NCI-H2107 treated with DMSO at 0.1 percent for 48 hours (cell line): ENCODE results near the gene DUSP9.
"Not testable (repeated sequence)": the region's sequence is repeated elsewhere in the genome, so short reads cannot be mapped to it uniquely, and the experiment has no call there.

Experiments used
- DNase-seq: peaks from one replicate; lab custom pipeline; 2025; ENCODE audit not compliant: unreplicated experiment; lab: John Stamatoyannopoulos, UW

DUSP9 gene, protein sequence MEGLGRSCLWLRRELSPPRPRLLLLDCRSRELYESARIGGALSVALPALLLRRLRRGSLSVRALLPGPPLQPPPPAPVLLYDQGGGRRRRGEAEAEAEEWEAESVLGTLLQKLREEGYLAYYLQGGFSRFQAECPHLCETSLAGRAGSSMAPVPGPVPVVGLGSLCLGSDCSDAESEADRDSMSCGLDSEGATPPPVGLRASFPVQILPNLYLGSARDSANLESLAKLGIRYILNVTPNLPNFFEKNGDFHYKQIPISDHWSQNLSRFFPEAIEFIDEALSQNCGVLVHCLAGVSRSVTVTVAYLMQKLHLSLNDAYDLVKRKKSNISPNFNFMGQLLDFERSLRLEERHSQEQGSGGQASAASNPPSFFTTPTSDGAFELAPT

DNA sequence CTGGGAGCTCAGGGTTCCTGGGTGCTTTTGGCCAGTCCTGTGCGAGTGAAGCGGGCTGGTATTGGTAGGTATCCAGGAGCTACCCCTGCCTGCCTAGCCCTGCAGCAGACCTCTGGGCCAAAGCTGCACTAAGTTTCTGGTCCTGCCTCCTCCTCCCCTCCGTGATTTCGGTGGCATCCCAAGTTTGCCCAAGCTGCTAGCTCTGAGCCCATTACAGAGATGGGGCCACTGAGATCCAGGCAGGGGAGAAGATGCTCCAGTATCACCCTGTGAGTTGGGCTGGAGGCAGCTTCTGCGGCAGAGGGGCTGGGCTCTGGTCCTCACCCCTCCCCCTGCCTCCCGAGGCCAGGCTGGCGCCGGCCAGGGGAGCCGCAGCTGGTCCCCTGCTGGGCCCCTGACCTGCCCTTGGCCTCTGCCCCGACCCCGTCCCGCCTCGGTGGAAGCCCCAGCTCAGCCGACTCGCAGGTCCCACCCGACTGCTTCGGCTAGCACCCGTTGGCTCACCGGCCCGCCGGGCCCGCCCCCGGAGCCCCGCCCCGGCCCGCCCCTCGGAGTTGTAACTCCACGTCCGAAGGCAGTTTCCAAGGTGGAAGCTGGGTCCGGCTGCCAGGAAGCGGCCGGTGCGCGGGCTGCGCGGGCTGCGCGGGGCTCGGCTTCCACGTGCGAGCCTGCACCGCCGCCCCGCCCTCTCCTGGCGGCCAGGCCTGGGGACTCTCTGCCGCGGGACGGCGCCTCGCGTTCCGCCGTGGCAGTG is at the start of gene DUSP9:
TSS of gene DUSP9 (plus strand) at position 584 of the 754 bp plus-strand sequence. CDS start 751 bp downstream, outside the sequence.
- DNase-seq: no peak

- no peak for DNase-seq
Measured at GRCh38 chrX:153598541-153599191, 48.3 kb upstream of the DUSP9 start, which contains the start of gene CCNQ. CCNQ (minus strand) TSS chrX:153599139; CDS start chrX:153599073, 66 bp downstream.

- DNase-seq: peak; percentile 55
Measured at GRCh38 chrX:153599192-153600031, 47.6 kb upstream of the DUSP9 start.

DNA sequence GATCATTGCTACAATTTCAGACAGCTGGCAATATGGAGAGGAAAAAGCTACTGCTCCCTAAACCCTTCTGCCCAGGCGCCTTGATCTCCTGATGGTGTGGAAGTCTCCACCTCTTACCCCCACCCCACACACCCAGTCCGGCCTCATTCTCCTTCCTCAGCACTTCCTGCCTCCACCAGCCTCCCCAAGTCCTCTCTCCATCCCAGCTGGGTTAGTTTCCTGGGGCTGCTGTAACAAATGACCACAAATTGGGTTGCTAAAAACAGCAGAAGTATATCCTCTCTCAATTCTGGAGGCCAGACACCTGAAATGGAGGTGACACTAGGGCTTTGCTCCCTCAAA is 47.0 kb upstream of the DUSP9 start:
- no peak for DNase-seq

- no peak for DNase-seq
Measured at GRCh38 chrX:153600921-153601320, 46.1 kb upstream of the DUSP9 start.

- DNase-seq: no peak
Measured at GRCh38 chrX:153601511-153602110, 45.4 kb upstream of the DUSP9 start.

DNA sequence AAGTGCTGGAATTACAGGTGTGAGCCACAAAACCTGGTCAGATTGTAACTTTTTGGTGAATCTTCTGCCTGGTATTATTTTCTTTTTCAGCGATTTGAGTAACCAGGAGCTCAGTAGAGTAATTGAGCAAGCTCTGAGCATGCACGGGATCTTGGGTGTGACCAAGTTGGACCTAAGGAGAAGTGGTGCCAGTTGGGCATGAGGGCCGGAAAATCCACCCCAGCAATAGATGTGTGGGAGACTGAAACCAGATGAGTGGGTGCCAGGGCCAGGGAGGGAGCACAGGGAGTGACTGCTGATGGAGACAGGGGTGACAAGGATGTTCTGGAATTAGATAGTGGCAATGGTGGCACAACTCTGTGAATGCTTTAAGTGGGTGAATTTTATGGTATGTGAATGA is 44.4 kb upstream of the DUSP9 start:
- no peak for DNase-seq

- DNase-seq: no peak
Measured at GRCh38 chrX:153603131-153603656, 43.8 kb upstream of the DUSP9 start.

GRCh38 chrX:153604666-153605380 is 42.2 kb upstream of the DUSP9 start:
- DNase-seq: not testable (repeated sequence)

GRCh38 chrX:153606503-153606902 is 40.5 kb upstream of the DUSP9 start:
- no peak for DNase-seq

DNA sequence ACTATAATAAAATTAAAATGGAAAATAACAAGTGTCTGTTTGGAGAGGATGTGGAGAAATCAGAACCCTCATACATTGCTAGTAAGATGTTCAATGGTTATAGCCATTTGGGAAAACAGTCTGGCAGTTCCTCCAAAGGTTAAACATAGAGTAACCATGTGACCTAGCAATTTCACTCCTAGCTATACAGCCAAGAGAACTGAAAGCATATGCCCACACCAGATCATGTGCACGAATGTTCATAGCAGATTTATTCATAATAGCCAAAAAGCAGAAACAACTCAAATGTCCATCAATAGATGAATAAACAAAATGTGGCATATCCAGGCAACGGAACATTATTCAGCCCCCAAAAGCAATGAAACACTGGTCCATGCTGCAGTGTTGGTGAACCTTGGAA is 38.6 kb upstream of the DUSP9 start:
- DNase-seq: no peak

DNA sequence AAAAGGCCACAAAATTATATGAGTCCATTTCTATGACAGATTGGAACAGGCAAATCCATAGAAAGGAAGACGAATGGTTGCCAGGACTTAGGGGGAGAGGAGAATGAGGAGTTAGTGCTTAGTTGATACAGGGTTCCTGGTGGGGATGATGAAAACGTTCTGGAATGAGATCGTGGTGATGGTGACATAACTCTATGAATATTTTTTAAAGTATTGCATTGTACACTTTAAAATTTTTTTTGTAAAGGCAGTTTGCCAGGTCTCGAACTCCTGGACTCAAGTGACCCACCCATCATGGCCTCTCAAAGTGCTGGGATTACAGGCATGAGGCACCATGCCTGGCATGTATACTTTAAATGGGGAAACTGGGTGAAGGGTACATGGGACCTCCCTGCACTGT is 38.2 kb upstream of the DUSP9 start:
- no peak for DNase-seq

GRCh38 chrX:153609917-153610835 is 36.8 kb upstream of the DUSP9 start:
- DNase-seq: peak; percentile 5

DNA sequence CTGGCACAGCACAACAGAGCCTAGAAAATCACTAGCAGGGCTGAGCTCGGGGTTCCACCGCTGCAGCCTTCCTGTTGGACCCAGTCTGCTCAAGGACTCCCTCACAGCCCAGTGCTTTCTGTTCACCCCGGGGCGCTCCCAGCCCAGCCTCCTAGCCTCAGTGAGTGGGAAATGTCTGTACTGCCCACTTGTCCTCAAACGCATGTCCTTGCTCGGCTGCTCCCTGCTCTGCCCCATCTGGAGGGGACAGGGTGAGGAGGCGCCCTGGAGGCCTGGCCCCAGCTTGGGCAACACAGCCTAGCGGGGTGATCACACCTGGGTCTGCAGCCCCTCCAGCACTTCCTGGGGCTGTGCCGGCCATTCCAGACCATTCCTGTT is 36.2 kb upstream of the DUSP9 start:
- no peak for DNase-seq

DNA sequence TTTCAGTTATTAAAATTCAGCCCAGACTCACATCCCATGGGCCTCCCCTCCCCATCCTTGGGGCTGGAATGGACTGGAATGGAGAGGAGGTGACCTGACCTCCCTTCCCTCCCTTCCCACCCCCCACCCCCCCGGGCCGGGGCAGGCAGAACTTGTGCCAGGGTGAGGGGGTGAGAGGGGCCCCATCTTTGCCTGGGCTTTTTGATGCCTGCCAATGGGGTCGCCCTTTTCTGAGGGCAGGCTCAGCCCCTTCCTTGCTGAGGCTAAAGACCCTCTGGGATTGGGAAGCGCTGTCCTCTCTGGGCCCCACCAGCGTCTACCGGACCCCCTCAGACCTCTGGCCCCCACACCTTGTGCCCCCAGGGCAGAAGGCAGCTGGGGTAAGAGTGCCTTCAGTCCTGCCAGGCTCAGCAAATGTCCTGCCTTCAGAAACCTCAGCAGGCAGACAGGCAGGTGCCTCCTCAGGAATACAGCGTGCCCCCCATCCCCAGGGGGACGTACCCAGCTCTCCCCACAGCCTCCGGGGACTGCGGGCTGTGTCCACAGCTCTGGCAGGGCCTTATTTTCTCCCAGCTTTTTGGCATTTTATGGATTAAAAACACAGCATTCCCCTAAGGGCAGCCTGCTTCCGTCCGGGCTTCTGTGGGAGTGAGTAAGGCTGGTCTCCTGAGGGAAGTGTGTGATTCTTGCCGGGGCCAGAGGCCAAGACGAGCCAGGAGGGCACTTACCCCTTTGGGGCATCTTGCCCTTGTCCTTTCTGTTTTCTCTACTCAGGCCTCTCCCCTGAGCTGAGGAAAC is 35.5 kb upstream of the DUSP9 start:
- DNase-seq: no peak

DNA sequence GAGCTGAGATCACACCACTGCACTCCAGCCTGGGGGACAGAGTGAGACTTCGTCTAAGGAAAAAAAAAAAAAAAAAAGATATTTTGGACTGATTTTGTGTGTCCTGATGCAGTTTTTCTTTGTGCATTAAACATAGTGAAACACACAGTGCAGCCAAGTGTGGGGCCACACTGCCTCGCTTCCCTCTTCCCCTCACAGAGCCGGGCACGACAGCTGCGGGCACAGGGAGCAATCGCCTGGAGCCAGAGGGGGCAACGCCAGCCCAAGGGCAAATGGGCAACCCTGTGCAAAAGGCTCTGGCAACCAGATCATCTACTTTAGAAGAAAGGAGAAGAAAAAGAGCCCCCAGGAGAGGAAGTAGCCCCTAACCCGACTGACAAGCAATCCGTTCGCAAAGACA is 34.6 kb upstream of the DUSP9 start:
- DNase-seq: no peak

- DNase-seq: no peak
Measured at GRCh38 chrX:153614818-153615217, 32.2 kb upstream of the DUSP9 start.

GRCh38 chrX:153620576-153620975 is 26.4 kb upstream of the DUSP9 start:
- no peak for DNase-seq
